ENCODE results near the gene MEAF6.
"Not testable (repeated sequence)": the region's sequence is repeated elsewhere in the genome, so short reads cannot be mapped to it uniquely, and the experiment has no call there.

The MEAF6 gene

GRCh38 chr1:37532418-37533156 is 18.0 kb upstream of the MEAF6 start:
- not testable (repeated sequence) for DNase-seq (ENCODE audit: low read depth)

DNA sequence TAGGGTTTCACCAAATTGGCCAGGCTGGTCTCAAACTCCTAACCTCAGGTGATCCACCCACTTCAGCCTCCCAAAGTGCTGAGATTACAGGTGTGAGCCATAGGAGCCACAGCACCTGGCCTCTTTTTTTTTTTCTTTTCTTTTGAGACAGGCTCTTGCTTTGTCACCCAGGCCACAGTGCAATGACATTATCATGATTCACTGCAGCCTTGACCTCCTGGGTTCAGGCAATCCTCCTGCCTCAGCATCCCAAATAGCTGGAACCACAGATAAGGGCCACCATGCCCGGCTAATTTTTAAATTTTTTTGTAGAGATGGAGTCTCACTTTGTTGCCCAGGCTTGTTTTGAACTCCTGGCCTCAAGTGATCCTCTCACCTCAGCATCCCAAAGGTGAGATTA is 15.3 kb upstream of the MEAF6 start:
- not testable (repeated sequence) for DNase-seq (ENCODE audit: low read depth)

DNA sequence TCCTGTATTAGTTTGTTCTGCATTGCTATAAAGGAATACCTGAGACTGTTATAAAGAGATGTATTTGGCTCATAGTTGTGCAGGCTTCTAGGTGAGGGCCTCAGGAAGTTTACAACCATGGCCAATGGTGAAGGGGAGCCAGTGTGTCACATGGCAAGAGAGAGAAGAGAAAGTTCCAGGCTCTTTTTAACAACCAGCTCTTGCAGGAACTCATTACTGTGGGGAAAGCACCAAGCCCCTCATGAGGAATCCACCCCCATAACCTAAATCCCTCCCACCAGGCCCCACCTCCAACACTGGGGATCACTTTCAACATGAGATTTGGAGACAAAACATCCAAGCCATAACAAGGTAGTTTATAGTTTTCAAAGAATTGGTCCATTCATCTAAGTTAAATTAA is 5.0 kb upstream of the MEAF6 start:
- DNase-seq (ENCODE audit: low read depth) = no peak

DNA sequence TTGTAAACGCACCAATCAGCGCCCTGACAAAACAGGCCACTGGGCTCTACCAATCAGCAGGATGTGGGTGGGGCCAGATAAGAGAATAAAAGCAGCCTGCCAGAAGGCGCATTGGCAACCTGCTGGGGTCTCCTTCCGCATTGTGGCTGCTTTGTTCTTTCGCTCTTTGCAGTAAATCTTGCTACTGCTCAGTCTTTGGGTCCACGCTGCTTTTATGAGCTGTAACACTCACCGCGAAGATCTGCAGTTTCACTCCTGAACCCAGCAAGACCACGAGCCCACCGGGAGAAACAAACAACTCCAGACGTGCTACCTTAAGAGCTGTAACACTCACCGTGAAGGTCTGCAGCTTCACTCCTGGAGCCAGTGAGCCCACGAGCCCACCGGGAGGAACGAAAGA is 4.4 kb upstream of the MEAF6 start:
- not testable (repeated sequence) for DNase-seq (ENCODE audit: low read depth)

DNA sequence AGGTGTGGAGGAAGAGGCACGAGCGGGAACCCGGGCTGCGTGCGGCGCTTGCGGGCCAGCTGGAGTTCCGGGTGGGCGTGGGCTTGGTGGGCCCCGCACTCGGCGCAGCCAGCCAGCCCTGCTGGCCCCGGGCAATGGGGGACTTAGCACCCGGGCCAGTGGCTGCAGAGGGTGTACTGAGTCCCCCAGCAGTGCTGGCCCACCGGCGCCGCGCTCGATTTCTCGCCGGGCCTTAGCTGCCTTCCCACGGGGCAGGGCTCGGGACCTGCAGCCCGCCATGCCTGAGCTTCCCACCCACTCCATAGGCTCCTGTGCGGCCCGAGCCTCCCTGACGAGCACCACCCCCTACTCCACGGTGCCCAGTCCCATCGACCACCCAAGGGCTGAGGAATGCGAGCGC is 3.7 kb upstream of the MEAF6 start:
- DNase-seq (ENCODE audit: low read depth) = not testable (repeated sequence)

GRCh38 chr1:37517569-37517968 is 3.0 kb upstream of the MEAF6 start:
- DNase-seq (ENCODE audit: low read depth) = no peak

DNA sequence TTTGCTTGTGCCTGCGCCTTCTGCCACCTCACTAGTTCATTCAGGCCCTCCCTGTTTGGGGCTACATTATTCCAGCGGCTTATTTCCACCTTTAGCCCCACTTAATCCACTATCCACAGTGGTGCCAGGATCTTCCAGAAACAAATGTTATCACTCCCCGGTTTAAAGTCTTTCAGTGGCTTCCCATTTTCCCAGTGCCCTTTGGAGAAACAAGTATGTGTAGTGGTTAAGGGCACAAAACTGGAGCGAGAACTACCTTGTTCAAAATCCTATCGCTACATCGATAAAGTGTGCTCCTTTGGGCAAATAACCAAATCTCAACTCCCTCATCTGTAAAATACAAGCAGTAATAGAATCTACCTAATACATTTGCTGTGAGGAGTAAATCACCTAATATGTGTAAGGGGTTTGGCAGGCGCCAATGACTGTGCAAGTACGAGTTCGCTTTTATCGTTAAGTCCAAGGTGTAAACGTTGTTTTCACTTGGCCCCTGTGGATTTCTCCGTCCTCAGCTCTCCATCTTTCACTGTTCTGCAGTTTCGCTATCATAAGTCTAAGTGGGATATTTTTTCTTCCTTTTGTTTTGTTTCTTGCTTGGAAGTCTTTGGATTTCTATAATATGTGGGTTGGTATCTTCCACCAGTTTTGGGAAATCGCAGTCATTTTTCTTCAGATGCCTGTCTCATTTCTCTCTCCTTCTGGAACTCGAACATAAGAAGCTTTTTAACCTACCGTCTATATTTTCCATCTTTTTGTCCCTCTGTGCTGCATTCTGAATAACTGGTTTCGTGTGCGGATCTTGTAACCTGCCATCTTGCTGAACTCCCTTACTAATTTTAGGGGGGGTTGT is 844 bp upstream of the MEAF6 start:
- DNase-seq (ENCODE audit: low read depth) = no peak

- peak; percentile 48 for DNase-seq (ENCODE audit: low read depth)
Observed at GRCh38 chr1:37513795-37514349, 694 bp downstream of the MEAF6 start.

- DNase-seq (ENCODE audit: low read depth) = no peak
Observed at GRCh38 chr1:37509181-37509580, 5.4 kb downstream of the MEAF6 start.

GRCh38 chr1:37506740-37507139 is 7.8 kb downstream of the MEAF6 start:
- DNase-seq (ENCODE audit: low read depth) = no peak

DNA sequence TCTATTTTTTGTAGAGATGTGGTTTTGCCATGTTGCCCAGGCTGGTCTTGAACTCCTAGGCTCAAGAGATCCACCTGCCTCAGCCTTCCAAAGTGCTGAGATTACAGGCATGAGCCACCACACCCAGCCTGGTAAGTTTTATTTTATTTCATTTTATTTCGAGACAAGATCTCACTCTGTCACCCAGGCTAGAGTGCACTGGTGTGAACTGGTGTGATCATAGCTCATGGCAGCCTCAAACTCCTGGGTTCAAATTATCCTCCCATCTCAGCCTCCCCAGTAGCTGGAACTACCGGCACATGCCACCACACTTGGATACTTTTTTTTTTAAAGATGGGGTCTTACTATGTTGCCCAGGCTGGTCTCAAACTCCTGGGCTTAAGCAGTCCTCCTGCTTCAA is 11.8 kb downstream of the MEAF6 start:
- DNase-seq (ENCODE audit: low read depth) = not testable (repeated sequence)

GRCh38 chr1:37502104-37502503 is 12.5 kb downstream of the MEAF6 start:
- DNase-seq (ENCODE audit: low read depth) = no peak

DNA sequence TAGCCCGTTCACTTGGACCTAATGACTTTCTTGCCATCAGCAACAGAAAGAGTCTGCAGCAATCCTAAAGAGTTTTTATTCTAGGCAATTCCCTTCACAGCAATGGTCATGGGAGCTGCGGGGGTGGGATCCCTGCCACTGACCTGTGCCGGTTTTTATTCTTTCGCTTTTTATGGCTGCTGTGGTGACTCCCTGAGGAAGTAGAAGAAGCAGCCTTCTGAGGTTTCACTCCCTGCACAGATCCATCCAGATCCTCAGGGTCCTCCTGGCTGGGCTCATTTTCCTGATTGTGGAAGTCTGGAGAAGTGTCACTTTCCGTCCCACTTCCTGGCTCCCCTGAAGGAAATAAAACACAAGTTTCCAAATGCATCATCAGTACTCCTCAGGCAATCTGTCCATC is 12.9 kb downstream of the MEAF6 start:
- no peak for DNase-seq (ENCODE audit: low read depth)

DNA sequence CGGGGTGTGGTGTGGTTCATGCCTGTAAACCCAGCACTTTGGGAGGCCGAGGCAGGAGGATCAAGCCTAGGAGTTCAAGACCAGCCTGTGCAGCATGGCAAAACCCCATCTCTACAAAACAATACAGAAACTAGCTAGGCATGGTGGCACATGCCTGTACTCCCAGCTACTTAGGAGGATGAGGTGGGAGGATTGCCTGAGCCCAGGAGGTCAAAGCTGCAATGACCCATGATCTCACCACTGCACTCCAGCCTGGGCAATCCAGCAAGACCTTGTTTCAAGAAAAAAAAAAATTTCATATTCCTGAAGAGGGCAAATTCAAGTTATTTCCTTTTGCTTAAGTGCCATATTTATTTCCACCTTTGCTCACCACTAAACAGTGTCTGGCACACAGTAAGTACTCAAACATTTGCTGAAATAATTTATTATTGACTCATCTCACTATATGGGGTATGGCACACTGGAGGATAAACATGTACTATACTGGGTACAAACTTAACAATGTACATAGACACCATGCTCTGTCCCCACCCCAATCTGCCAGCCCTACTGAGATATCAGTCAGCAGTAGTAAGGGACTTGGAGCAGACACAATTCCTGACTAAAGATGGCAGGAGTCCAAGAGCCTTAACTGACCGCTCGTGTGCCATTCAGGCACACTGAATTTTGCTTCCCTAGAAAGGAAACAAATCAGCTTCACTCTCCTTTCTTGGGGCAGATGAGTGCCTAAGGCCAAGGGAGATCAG is 15.5 kb downstream of the MEAF6 start:
- DNase-seq (ENCODE audit: low read depth) = no peak

DNA sequence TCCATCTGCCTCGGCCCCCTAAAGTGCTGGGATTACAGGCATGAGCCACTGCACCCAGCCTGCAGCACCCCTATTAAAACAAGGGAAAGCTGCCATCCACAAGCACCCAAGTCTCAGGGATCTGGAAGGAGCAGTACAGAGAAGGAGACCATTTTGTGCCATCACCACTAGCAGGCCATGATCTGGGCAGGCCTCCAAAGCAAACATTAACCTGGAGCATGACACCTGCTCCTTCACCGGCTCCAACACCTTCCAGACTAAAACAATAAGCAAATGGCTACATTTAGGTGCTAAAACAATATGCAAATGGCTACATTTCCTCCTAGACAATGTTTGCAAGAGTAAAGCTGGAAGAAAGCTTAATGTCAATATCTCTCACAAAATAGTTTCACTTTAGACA is 16.7 kb downstream of the MEAF6 start:
- no peak for DNase-seq (ENCODE audit: low read depth)

DNA sequence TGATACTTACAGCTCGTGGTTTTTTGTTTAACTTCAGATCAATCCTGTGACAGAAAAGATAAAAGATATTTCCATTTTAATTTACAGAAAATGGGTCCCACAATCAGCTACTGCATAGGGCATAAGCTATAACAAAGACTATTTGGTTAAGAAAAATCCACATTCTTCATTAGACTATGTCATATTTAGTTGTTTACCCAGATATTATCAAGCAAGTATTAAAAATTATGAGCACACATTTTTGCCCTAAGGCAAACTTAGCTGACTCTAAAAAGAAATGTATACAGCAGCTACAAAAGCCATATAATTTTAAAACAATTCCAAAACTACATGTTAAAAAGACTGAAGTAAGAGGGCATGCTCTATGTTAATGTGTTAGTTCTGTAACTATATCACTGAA is 18.7 kb downstream of the MEAF6 start:
- no peak for DNase-seq (ENCODE audit: low read depth)

DNA sequence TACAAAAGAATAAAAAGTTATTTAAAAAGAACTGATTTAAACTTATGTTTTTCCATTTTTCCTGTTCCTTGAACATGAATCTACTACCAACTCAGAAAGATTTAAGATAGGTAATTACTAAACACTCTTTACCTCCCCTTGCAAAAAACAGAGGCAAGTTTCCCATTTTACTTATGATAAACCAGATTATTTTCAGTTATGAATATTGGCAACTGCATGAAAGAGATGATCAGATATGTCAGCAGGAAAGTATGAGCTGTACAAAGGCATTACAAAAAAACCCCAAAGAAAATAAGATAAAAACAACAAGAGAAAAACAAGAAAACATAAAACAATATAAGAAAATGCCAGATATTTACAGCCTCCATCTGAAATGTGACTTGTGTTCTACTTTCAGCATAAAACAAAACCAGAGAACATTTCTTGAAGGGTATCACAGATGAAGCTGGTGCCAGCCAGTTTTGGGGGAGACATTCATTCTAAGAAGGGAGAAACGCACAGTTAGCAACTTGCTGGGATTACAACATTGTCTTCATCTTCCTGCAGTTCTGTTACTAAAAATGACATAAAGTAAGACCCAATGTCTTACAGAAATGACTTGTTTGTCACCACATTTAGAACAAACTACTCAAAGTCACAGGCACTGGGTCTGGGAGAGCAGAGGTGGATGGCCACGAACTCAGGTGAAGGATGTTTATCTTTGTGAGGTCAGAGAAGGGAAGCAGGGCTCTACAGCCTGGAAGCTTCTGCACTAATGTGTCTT is 21.0 kb downstream of the MEAF6 start:
- no peak for DNase-seq (ENCODE audit: low read depth)

DNA sequence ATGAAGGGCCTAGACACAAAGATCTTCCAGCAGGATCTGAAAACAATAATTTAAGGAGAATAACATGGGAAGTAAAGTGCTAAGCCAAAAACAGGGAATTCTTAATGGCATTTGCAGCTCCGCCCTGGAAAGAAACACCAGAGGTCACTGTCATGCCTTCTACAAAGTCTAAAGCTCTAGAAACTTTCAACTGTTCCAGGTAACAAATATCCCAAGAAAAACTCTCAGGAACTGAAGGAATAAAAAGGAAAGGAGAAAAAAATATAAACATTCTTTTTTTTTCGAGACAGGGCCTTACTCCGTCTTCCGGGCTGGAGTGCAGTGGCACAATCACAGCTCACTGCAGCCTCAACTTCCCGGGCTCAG is 27.0 kb downstream of the MEAF6 start:
- DNase-seq (ENCODE audit: low read depth) = no peak

GRCh38 chr1:37486680-37487618 is 27.6 kb downstream of the MEAF6 start:
- DNase-seq (ENCODE audit: low read depth) = peak; percentile 68

GRCh38 chr1:37485902-37486679 is 28.5 kb downstream of the MEAF6 start:
- DNase-seq (ENCODE audit: low read depth) = no peak
